ENCODE data around the gene RHOU. TPM values are rescaled to one million over a fixed set of nuclear protein-coding genes. Genes with fewer than 3 reads are reported as not detected.

Gene RHOU
- total and polyA plus RNA-seq, 4 donors: 12.9 to 40.1 (median 23.4) TPM

- no peak for ATAC-seq (ENCODE audit: insufficient read depth, low FRiP score)
- no peaks in the 10 kb centered on the region for H3K9me3 ChIP-seq (ENCODE audit: control insufficient read depth in 4 of 4, insufficient read depth in 3 of 4, low read length in 3 of 4)
- H3K9ac ChIP-seq (ENCODE audit: insufficient read depth in 1 of 2, low read length in 2 of 2): no peak overlapping the region
- H3K27me3 ChIP-seq (ENCODE audit: control insufficient read depth in 3 of 3, insufficient read depth in 3 of 3, low read length in 2 of 3): no peaks in the 10 kb centered on the region
- H3K36me3 ChIP-seq (ENCODE audit: control insufficient read depth in 4 of 4, insufficient read depth in 4 of 4, low read length in 4 of 4): no peaks in the 10 kb centered on the region
- no peak for TF ChIP-seq CTCF (IDR thresholded peaks at IDR 0.05; ENCODE audit: control extremely low read depth, extremely low read depth)
- H3K4me3 ChIP-seq: no peak overlapping the region
- no peak overlapping the region for H3K27ac ChIP-seq (ENCODE audit: low read depth in 1 of 2, low read length in 1 of 2)
- WGBS, 2 donors: 85 to 89% methylated on average over 6 of the region's 6 CpGs
- DNase-seq: no peak
- H3K4me1 ChIP-seq (ENCODE audit: control insufficient read depth in 5 of 5, insufficient read depth in 5 of 5, low read length in 5 of 5): peaks cover 0 to 9% (median 0%) of the 10 kb centered on the region in 5 donors
Observed at GRCh38 chr1:228723921-228724320, 11.4 kb upstream of the RHOU start.

GRCh38 chr1:228725178-228725577 is 10.1 kb upstream of the RHOU start:
- no peak for TF ChIP-seq CTCF (IDR thresholded peaks at IDR 0.05; ENCODE audit: control extremely low read depth, extremely low read depth)
- H3K4me1 ChIP-seq (ENCODE audit: control insufficient read depth in 5 of 5, insufficient read depth in 5 of 5, low read length in 5 of 5): peaks cover 0 to 9% (median 0%) of the 10 kb centered on the region in 5 donors
- H3K4me3 ChIP-seq: no peak overlapping the region
- no peak overlapping the region for H3K9ac ChIP-seq (ENCODE audit: insufficient read depth in 1 of 2, low read length in 2 of 2)
- WGBS, 2 donors: 76 to 83% methylated on average over 3 of the region's 3 CpGs
- no peaks in the 10 kb centered on the region for H3K27me3 ChIP-seq (ENCODE audit: control insufficient read depth in 3 of 3, insufficient read depth in 3 of 3, low read length in 2 of 3)
- H3K36me3 ChIP-seq (ENCODE audit: control insufficient read depth in 4 of 4, insufficient read depth in 4 of 4, low read length in 4 of 4): no peaks in the 10 kb centered on the region
- ATAC-seq (ENCODE audit: insufficient read depth, low FRiP score) (no peak), DNase-seq (no peak)
- no peaks in the 10 kb centered on the region for H3K9me3 ChIP-seq (ENCODE audit: control insufficient read depth in 4 of 4, insufficient read depth in 3 of 4, low read length in 3 of 4)
- H3K27ac ChIP-seq (ENCODE audit: low read depth in 1 of 2, low read length in 1 of 2): no peak overlapping the region

GRCh38 chr1:228727681-228728171 is 7.6 kb upstream of the RHOU start:
- H3K27ac ChIP-seq (ENCODE audit: low read depth in 1 of 2, low read length in 1 of 2): no peak overlapping the region
- peaks cover 0 to 2% (median 0%) of the 10 kb centered on the region in 4 donors for H3K9me3 ChIP-seq (ENCODE audit: control insufficient read depth in 4 of 4, insufficient read depth in 3 of 4, low read length in 3 of 4)
- H3K4me1 ChIP-seq (ENCODE audit: control insufficient read depth in 5 of 5, insufficient read depth in 5 of 5, low read length in 5 of 5): peaks cover 0 to 13% (median 0%) of the 10 kb centered on the region in 5 donors
- no peak for TF ChIP-seq CTCF (IDR thresholded peaks at IDR 0.05; ENCODE audit: control extremely low read depth, extremely low read depth)
- no peak overlapping the region for H3K9ac ChIP-seq (ENCODE audit: insufficient read depth in 1 of 2, low read length in 2 of 2)
- H3K27me3 ChIP-seq (ENCODE audit: control insufficient read depth in 3 of 3, insufficient read depth in 3 of 3, low read length in 2 of 3): no peaks in the 10 kb centered on the region
- DNase-seq (peak; percentile 54 to 93 (median 87)), ATAC-seq (ENCODE audit: insufficient read depth, low FRiP score) (peak; percentile 11)
- no peak overlapping the region for H3K4me3 ChIP-seq
- no peaks in the 10 kb centered on the region for H3K36me3 ChIP-seq (ENCODE audit: control insufficient read depth in 4 of 4, insufficient read depth in 4 of 4, low read length in 4 of 4)
- WGBS, 2 donors: 17 to 32% methylated on average over 1 of the region's 1 CpG

- WGBS, 2 donors: 90 to 94% methylated on average over 8 of the region's 8 CpGs
- Histone ChIP-seq H3K9me3 (ENCODE audit: control insufficient read depth in 4 of 4, insufficient read depth in 3 of 4, low read length in 3 of 4) (peaks cover 0 to 2% (median 0%) of the 10 kb centered on the region in 4 donors), H3K4me1 (ENCODE audit: control insufficient read depth in 5 of 5, insufficient read depth in 5 of 5, low read length in 5 of 5) (peaks cover 0 to 22% (median 8%) of the 10 kb centered on the region in 5 donors), H3K36me3 (ENCODE audit: control insufficient read depth in 4 of 4, insufficient read depth in 4 of 4, low read length in 4 of 4) (no peaks in the 10 kb centered on the region), H3K4me3 (no peak overlapping the region), H3K27me3 (ENCODE audit: control insufficient read depth in 3 of 3, insufficient read depth in 3 of 3, low read length in 2 of 3) (no peaks in the 10 kb centered on the region), H3K9ac (ENCODE audit: insufficient read depth in 1 of 2, low read length in 2 of 2) (no peak overlapping the region), H3K27ac (ENCODE audit: low read depth in 1 of 2, low read length in 1 of 2) (no peak overlapping the region)
- ATAC-seq (ENCODE audit: insufficient read depth, low FRiP score): no peak
- TF ChIP-seq CTCF (IDR thresholded peaks at IDR 0.05; ENCODE audit: control extremely low read depth, extremely low read depth): no peak
- DNase-seq: no peak
Observed at GRCh38 chr1:228732426-228732825, 2.9 kb upstream of the RHOU start.

Measured in lung (tissue), 12 donors.